H1 (cell line): Measurements from ENCODE around the gene PTPRT. TPM values are rescaled to one million over a fixed set of nuclear protein-coding genes. Genes with fewer than 3 reads are reported as not detected.

Experiments used
- FOSL1 ChIP-seq: IDR thresholded peaks from 2 replicates; pipeline ENCODE4 v1.6.1; 2011; ENCODE audit warnings: mild to moderate bottlenecking, low read depth, low read length, moderate library complexity; ENCODE audit not compliant: insufficient read depth
- polyA plus RNA-seq, 7 experiments: library from polyadenylated mRNA; depleted of rRNA in 3 of 7; stranded (reverse) in 5 of 7; unstranded in 2 of 7; fragments of >200 nt in 5 of 7; fragments of 200-250 nt in 2 of 7; gene quantifications; 1 replicate in 5 of 7; 2 replicates in 1 of 7; 4 replicates in 1 of 7; pipeline versions ENCODE4 v1.2.1 to v1.2.3, GENCODE V29; 2011 to 2013; ENCODE audit warnings: missing spikeins in 2 of 7, mixed read lengths in 2 of 7
- total RNA-seq: library from RNA; stranded (reverse); fragmentation: NEBNext Ultra II Directional; extraction: Animal tissue kit (Norgen Biotek cat#: 25700); gene quantifications from 2 replicates; pipeline ENCODE4 v1.2.1, GENCODE V29; 2021
- TF ChIP-seq, protein P1 (sequence below): fragments of 300-600 bp; sonication (generic); IDR thresholded peaks from 2 replicates; pipeline ENCODE4 v1.7.1; 2012; ENCODE audit warnings: low read length, moderate library complexity, mild to moderate bottlenecking, inconsistent platforms; ENCODE audit not compliant: insufficient replicate concordance

Gene PTPRT
- total and polyA plus RNA-seq, 2 of the 8 experiments (the other 6 are each of a cell fraction or from before 2014, with no cell fraction given), result 0.33 to 1.8 TPM

- TF ChIP-seq, protein P1, sequence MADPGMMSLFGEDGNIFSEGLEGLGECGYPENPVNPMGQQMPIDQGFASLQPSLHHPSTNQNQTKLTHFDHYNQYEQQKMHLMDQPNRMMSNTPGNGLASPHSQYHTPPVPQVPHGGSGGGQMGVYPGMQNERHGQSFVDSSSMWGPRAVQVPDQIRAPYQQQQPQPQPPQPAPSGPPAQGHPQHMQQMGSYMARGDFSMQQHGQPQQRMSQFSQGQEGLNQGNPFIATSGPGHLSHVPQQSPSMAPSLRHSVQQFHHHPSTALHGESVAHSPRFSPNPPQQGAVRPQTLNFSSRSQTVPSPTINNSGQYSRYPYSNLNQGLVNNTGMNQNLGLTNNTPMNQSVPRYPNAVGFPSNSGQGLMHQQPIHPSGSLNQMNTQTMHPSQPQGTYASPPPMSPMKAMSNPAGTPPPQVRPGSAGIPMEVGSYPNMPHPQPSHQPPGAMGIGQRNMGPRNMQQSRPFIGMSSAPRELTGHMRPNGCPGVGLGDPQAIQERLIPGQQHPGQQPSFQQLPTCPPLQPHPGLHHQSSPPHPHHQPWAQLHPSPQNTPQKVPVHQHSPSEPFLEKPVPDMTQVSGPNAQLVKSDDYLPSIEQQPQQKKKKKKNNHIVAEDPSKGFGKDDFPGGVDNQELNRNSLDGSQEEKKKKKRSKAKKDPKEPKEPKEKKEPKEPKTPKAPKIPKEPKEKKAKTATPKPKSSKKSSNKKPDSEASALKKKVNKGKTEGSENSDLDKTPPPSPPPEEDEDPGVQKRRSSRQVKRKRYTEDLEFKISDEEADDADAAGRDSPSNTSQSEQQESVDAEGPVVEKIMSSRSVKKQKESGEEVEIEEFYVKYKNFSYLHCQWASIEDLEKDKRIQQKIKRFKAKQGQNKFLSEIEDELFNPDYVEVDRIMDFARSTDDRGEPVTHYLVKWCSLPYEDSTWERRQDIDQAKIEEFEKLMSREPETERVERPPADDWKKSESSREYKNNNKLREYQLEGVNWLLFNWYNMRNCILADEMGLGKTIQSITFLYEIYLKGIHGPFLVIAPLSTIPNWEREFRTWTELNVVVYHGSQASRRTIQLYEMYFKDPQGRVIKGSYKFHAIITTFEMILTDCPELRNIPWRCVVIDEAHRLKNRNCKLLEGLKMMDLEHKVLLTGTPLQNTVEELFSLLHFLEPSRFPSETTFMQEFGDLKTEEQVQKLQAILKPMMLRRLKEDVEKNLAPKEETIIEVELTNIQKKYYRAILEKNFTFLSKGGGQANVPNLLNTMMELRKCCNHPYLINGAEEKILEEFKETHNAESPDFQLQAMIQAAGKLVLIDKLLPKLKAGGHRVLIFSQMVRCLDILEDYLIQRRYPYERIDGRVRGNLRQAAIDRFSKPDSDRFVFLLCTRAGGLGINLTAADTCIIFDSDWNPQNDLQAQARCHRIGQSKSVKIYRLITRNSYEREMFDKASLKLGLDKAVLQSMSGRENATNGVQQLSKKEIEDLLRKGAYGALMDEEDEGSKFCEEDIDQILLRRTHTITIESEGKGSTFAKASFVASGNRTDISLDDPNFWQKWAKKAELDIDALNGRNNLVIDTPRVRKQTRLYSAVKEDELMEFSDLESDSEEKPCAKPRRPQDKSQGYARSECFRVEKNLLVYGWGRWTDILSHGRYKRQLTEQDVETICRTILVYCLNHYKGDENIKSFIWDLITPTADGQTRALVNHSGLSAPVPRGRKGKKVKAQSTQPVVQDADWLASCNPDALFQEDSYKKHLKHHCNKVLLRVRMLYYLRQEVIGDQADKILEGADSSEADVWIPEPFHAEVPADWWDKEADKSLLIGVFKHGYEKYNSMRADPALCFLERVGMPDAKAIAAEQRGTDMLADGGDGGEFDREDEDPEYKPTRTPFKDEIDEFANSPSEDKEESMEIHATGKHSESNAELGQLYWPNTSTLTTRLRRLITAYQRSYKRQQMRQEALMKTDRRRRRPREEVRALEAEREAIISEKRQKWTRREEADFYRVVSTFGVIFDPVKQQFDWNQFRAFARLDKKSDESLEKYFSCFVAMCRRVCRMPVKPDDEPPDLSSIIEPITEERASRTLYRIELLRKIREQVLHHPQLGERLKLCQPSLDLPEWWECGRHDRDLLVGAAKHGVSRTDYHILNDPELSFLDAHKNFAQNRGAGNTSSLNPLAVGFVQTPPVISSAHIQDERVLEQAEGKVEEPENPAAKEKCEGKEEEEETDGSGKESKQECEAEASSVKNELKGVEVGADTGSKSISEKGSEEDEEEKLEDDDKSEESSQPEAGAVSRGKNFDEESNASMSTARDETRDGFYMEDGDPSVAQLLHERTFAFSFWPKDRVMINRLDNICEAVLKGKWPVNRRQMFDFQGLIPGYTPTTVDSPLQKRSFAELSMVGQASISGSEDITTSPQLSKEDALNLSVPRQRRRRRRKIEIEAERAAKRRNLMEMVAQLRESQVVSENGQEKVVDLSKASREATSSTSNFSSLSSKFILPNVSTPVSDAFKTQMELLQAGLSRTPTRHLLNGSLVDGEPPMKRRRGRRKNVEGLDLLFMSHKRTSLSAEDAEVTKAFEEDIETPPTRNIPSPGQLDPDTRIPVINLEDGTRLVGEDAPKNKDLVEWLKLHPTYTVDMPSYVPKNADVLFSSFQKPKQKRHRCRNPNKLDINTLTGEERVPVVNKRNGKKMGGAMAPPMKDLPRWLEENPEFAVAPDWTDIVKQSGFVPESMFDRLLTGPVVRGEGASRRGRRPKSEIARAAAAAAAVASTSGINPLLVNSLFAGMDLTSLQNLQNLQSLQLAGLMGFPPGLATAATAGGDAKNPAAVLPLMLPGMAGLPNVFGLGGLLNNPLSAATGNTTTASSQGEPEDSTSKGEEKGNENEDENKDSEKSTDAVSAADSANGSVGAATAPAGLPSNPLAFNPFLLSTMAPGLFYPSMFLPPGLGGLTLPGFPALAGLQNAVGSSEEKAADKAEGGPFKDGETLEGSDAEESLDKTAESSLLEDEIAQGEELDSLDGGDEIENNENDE, result no peak
- TF ChIP-seq FOSL1, result no peak
- TF ChIP-seq, all 59 proteins: peak for 0
Measured at GRCh38 chr20:42366626-42367025, 823.1 kb downstream of the PTPRT start (continued).
